ENCODE data around the gene FAM118B.

The FAM118B gene

GRCh38 chr11:126219547-126219946, 8.0 kb downstream of the FAM118B start:
- no peak overlapping the region for H3K4me3 ChIP-seq (ENCODE audit: low read length)
- no peak for TF ChIP-seq CTCF (conservative IDR thresholded peaks at IDR 0.05; ENCODE audit: low read length)
- DNase-seq (ENCODE audit: low read depth): no peak

DNA sequence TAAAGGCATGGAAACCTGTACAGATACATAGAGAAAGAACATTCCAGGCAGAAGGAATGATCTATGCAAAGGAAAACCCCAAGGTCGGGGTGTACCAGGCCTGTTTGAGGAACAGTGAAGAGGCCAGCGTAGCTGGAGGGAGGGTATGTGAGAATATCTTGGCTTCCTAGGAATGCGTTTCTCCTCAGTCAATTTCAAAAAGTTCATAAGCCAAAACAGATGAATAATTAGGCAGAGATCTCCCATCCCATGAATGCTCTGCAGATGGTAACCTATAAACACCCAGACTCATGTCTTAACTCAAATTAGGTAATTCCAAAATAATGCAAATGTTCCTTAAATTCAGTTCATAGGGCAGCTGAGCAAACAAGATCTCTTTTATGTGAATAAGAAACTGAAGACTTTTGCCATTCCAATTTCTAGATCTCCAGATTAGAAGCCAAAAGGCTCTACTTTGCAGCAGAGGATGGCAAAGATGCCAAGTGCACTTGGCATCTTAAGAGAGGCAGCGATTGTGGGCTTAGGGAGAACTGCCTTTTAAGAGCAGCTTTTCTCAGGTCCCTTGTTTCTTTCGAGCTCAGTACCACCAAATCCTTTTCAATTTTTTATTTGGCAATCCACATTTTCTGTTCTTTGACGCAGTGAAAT, 13.2 kb downstream of the FAM118B start:
- no peak for DNase-seq (ENCODE audit: low read depth)
- TF ChIP-seq CTCF (conservative IDR thresholded peaks at IDR 0.05; ENCODE audit: low read length): no peak

DNA sequence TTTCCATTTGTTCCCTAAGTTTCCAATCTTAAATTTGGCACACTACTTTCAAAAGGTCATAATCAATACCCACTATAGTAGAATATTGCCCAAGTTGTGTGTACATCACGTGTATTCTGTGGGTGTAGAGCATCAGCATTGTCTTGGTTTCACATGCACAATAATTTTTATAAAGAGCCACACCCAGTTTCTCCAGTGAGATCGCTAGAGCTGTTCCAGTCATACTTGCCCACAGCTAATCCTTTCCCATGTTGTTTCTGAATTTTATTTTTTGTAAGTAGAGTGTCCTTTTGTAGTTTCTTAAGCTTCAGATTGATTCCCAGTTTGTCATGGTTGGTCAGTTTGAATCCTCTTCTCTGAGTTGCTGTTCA, 13.7 kb downstream of the FAM118B start:
- DNase-seq (ENCODE audit: low read depth): no peak
- H3K4me3 ChIP-seq (ENCODE audit: low read length): no peak overlapping the region
- no peak for TF ChIP-seq CTCF (conservative IDR thresholded peaks at IDR 0.05; ENCODE audit: low read length)

More for the DNA sequence above, 13.2 kb downstream of the FAM118B start:
- no peak overlapping the region for H3K4me3 ChIP-seq (ENCODE audit: low read length)

- TF ChIP-seq CTCF (conservative IDR thresholded peaks at IDR 0.05; ENCODE audit: low read length): no peak
Observed at GRCh38 chr11:126226334-126227084, 14.9 kb downstream of the FAM118B start.

GRCh38 chr11:126229858-126230540, 18.4 kb downstream of the FAM118B start:
- DNase-seq (ENCODE audit: low read depth): peak; percentile 65
- TF ChIP-seq CTCF (conservative IDR thresholded peaks at IDR 0.05; ENCODE audit: low read length): no peak
- H3K4me3 ChIP-seq (ENCODE audit: low read length): no peak overlapping the region

More at GRCh38 chr11:126226334-126227084, 14.9 kb downstream of the FAM118B start:
- no peak overlapping the region for H3K4me3 ChIP-seq (ENCODE audit: low read length)
- DNase-seq (ENCODE audit: low read depth): no peak

DNA sequence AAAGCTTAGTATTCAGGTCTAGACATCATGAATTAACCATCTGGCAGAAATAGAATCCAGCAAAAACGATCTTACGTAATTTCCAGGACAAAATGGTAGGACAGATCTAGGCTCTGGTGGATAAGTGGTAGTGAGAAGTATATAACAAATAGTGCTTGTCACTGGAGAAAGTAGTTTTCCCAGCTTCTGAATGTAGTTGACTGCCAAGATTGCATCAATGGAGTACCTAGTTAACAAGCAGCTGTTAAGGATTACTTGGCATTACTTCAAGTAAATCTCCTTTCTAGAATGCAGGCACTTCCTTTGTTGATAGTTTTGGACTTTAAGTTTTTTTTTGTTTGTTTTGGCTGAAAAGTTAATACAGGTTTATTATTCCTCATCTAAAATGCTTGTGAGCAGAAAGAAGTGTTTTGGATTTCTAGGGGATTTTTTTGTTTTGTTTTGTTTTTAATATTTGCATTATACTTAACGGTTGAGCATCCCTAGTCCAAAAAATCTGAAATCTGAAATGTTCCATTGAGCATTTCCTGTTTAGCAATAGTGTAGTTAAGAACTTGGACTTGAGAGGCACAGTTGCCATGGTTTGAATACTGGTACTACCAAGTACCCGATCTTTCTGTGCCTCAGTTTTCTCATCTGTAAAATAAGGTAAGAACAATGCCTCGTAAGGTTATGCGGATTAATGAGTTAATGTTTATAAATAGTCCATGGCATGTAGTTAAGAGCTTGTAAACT, 20.3 kb downstream of the FAM118B start:
- no peak overlapping the region for H3K4me3 ChIP-seq (ENCODE audit: low read length)

More for the DNA sequence above, 20.3 kb downstream of the FAM118B start:
- DNase-seq (ENCODE audit: low read depth): peak; percentile 51
- no peak for TF ChIP-seq CTCF (conservative IDR thresholded peaks at IDR 0.05; ENCODE audit: low read length)

Measured in AG10803 (cell line).